Muscle of leg (tissue), 11 donors: Measurements from ENCODE around the gene RAP1GAP. TPM values are rescaled to one million over a fixed set of nuclear protein-coding genes. Genes with fewer than 3 reads are reported as not detected.

Experiments
- DNase-seq: peaks from one replicate; pipeline ENCODE4 v3.0.0; 2013
- H3K27ac ChIP-seq: one replicate; pipeline ENCODE4 v1.5.1; 2013; ENCODE audit warnings: mild to moderate bottlenecking, low read length, control low read depth
- H3K27me3 ChIP-seq: one replicate; pipeline ENCODE4 v1.6.1; 2013; ENCODE audit warnings: low read length; ENCODE audit not compliant: control insufficient read depth, insufficient read depth
- H3K36me3 ChIP-seq: one replicate; pipeline ENCODE4 v1.6.1; 2013; ENCODE audit warnings: low read length; ENCODE audit not compliant: control insufficient read depth, insufficient read depth
- H3K4me1 ChIP-seq: one replicate; pipeline ENCODE4 v1.6.1; 2013; ENCODE audit warnings: low read length; ENCODE audit not compliant: control insufficient read depth, insufficient read depth
- H3K4me3 ChIP-seq: one replicate; pipeline ENCODE4 v1.5.1; 2013; ENCODE audit warnings: low read length, control low read depth
- H3K9me3 ChIP-seq: replicated peaks from 2 replicates; pipeline ENCODE4 v1.6.1; 2013; ENCODE audit warnings: low read depth, low read length; ENCODE audit not compliant: control insufficient read depth
- WGBS: methylation state at CpG from one replicate; pipeline ENCODE4 v1.1.5; 2013; ENCODE audit warnings: missing lambda C conversion rate; ENCODE audit not compliant: insufficient coverage; 5-methylcytosine and 5-hydroxymethylcytosine counted together
- polyA plus RNA-seq, 8 donors: library from polyadenylated mRNA; unstranded; fragments of 120-200 nt; gene quantifications; one replicate each; pipeline versions ENCODE4 v1.2.1 to v1.2.3, GENCODE V29; 2013; ENCODE audit warnings: inconsistent platforms in 1 of 8, low replicate concordance in 1 of 8; ENCODE audit not compliant: insufficient read length in 8 of 8, insufficient read depth in 1 of 8
- total RNA-seq: library from RNA; stranded (reverse); fragments of 120-200 nt; gene quantifications from one replicate; pipeline ENCODE4 v1.2.4, GENCODE V29; 2013

RAP1GAP gene
- total and polyA plus RNA-seq, 9 donors: 0.62 to 4.9 (median 1.8) TPM

DNA sequence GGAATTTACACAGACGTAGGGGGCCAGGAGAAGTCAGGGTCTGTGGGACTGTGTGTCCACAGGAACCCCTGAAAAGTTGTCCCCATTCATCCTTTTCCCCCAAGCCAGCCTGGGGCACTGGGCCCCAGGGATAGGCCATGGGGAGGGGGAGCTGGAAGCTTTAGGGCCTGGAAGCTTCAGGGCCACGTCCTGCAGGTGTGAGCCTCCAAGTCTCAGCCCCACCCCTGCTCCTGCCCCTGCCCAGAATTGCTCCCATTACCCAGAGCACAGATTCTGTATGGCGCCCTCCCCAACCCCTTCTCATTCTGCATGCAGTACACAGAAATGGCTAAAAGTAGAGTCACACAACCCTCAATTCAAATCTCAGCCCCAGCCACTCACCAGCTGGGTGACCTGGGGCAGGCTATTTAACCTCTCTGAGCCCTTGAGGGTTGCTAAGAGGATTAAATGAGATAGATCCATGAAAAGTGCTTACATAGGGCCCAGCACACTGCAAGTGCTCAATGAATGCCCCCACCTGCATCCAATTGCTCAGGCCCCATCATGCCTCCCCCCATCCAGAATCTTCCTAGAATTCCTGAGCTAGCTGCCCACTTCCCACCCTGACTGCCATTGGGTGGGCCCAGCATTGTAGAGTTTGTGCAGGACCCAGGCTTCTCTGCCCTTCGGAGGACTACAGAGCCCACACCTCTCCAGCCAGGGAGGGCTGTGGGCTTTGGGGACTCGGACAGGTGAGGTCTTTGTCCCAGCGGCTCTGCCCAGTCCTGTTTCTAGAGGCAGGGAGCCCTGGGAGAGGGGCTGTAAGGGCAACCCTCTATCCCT lies 6.5 kb downstream of the RAP1GAP start:
- no peak overlapping the region for H3K27ac ChIP-seq
- H3K27me3 ChIP-seq: peaks cover 53% of the 10 kb centered on the region
- H3K4me1 ChIP-seq: peaks cover 2% of the 10 kb centered on the region
- no CpG with 5 or more reads among the region's 6 CpGs for WGBS
- H3K36me3 ChIP-seq: no peaks in the 10 kb centered on the region
- H3K4me3 ChIP-seq: no peak overlapping the region
- no peak for DNase-seq
- no peaks in the 10 kb centered on the region for H3K9me3 ChIP-seq

DNA sequence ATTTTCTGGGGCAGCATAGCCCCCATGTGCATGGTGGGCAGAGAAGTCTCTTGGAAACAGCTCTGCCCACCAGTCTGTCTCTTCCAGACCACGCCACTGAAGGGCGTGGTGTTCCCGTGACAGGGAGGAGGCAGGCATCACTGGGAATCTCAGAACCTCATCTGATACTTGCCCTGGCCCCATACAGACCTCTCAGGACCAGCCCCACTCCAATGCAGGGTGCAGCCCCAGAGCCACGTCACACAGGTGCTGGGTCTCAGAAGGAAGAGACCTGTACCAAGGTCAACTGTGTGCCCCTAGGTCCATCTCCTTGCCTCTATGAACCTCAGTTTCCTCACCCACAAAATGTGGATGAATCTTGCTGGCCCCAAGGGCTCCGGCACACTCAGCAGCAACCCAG lies 7.3 kb downstream of the RAP1GAP start:
- Histone ChIP-seq H3K27ac (no peak overlapping the region), H3K27me3 (peaks cover 48% of the 10 kb centered on the region)
- whole genome bisulfite sequencing: 67% methylated on average over 3 of the region's 5 CpGs

DNA sequence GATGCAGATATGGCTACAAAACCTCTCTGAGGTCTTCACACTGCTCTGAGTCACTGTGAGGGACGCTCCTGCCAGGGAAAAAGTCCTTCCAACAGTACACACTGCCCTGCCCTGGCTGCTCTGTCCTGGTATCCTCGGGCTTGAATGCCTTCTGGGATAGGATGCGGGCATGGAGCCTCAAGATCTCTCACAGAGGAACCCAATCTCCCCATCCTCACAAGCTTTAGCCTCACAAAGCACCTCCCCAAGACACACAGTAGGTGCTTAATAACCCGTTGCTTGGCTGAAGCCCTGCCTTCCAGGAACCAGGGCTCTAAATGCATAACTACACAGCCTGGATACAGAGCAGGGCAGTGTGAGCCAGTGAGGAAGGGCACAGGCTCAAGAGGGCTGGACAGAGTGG lies 9.2 kb downstream of the RAP1GAP start:
- 66% methylated on average over 3 of the region's 4 CpGs for WGBS
- no peak overlapping the region for H3K27ac ChIP-seq
- peaks cover 38% of the 10 kb centered on the region for H3K27me3 ChIP-seq
- H3K4me1 ChIP-seq: peaks cover 2% of the 10 kb centered on the region
- H3K9me3 ChIP-seq: no peaks in the 10 kb centered on the region
- no peaks in the 10 kb centered on the region for H3K36me3 ChIP-seq
- DNase-seq: no peak
- no peak overlapping the region for H3K4me3 ChIP-seq

More for the DNA sequence above, 7.3 kb downstream of the RAP1GAP start:
- no peak overlapping the region for H3K4me3 ChIP-seq
- H3K36me3 ChIP-seq: no peaks in the 10 kb centered on the region
- peaks cover 2% of the 10 kb centered on the region for H3K4me1 ChIP-seq
- no peak for DNase-seq
- H3K9me3 ChIP-seq: no peaks in the 10 kb centered on the region

DNA sequence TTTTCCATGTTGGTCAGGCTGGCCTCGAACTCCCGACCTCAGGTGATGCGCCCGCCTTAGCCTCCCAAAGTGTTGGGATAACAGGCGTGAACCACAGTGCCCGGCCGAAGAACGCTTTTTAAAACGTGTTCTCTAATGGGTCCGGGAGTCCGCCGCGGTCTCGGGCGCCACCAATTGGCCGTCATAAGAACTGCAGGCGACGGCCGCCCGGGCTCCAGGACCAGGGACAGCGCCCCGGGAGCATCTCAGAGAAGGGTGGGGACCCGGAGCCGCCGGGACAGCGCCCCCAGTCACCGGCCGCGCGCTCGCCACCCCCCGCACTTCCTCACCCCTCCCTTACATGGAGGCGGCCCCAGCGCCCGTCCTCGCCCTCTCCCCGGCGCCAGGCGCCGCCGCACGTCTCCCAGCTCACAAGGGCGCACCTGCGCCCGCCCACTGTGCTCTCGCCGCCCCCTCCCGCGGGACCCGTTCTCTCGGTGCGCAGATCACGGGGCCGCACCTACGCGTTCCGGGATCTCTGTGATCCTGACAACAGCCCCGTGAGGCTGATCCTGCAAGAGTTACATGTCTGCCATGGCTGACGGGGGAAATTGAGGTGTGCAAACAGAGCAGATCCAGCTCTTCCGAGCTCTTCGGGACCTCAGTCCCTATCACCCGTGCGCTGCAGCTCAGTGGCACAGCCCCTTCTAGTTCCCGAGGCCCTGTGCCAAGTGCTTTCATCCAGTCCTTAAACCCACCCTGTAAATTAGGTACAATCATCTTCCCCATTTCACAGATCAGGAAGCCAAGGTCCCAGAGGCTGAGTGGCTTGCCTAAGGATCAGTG lies 9.8 kb downstream of the RAP1GAP start:
- Histone ChIP-seq H3K27me3 (peaks cover 38% of the 10 kb centered on the region), H3K9me3 (no peaks in the 10 kb centered on the region), H3K4me1 (peaks cover 2% of the 10 kb centered on the region), H3K36me3 (no peaks in the 10 kb centered on the region), H3K4me3 (no peak overlapping the region), H3K27ac (no peak overlapping the region)
- WGBS: 1% methylated on average over 59 of the region's 64 CpGs
- peak; percentile 70 for DNase-seq

DNA sequence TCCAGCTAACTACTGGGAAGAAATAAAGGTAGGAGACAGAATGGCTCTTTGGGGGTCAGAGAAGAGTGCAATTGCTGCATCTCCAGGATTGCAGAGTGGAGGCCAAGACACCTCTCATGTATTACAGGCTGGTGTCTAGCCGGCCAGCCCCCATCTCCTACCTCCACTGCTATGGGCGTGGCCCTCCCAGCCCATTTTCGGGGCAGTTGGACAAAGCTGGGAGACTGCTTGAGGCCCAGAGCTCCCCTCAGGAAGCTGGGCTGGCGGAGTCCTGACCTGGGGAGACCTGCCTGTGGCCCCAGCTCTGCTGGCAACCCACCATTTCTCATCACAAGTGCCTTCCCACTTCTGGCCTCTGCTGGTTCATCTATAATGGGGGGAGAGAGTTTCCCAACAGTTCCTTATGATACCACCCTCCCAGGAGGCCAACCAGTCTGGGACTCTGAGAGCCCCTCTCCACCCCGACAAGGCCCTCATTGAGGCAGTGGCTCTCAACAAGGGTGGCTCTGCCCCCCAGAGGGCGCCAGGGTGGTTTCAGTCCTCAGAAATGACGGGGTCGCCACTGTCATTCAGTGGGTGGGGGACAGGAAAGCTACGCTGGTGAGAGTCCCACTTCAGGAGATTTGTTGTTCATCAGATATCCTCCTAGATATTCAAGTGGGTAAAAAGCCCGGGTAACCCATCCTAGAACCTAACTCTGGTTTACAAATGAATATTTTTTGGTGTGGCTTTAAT lies 11.5 kb downstream of the RAP1GAP start:
- no peak for DNase-seq
- no peaks in the 10 kb centered on the region for H3K36me3 ChIP-seq
- H3K9me3 ChIP-seq: no peaks in the 10 kb centered on the region
- peaks cover 36% of the 10 kb centered on the region for H3K27me3 ChIP-seq
- H3K27ac ChIP-seq: no peak overlapping the region
- no peak overlapping the region for H3K4me3 ChIP-seq
- WGBS: 24% methylated on average over 3 of the region's 10 CpGs
- H3K4me1 ChIP-seq: peaks cover 8% of the 10 kb centered on the region

DNA sequence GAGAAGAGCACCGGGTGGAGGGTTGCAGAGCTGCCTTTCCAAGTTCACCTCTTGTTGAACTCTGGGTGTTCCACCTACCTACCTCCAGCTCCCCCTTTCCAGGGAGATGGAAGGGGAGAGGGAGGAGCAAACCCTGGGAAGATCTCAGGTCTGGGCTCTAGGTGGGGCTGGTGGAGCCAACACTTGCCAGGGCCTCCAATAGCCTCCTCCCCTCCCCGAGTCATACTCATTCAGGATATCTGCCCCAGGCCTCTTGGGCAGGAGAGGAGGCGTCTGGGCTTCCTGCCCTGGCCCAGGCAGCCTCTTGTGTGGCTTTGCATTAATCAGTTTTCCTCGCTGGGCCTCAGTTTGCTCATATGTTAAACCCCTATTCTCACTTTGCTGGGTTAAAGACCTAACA lies 13.4 kb downstream of the RAP1GAP start:
- no peaks in the 10 kb centered on the region for H3K9me3 ChIP-seq
- H3K4me1 ChIP-seq: peaks cover 20% of the 10 kb centered on the region
- no peak overlapping the region for H3K27ac ChIP-seq
- H3K36me3 ChIP-seq: no peaks in the 10 kb centered on the region
- DNase-seq: no peak
- 22% methylated on average over 3 of the region's 4 CpGs for WGBS
- H3K4me3 ChIP-seq: no peak overlapping the region
- H3K27me3 ChIP-seq: peaks cover 36% of the 10 kb centered on the region

DNA sequence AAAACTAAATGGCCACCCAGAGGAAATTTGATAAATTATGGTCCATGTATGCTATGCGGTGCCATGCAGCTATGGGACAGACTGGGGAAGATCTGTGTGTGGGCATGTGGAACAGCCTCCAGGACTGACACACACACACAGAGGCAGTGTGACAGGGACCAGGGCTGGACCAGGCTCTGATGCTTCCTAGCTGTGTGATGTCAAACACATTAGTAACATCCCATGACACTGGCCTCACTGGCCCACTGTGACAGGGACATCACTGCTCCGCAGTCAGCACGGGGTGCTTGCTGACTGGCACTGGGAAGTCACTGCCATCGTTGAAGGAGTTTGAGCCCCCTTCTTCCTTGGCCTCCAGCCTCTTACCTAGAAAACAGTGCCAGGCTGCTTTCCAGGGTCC lies 13.9 kb downstream of the RAP1GAP start:
- DNase-seq: no peak
- no peak overlapping the region for H3K4me3 ChIP-seq
- no peak overlapping the region for H3K27ac ChIP-seq
- H3K27me3 ChIP-seq: peaks cover 36% of the 10 kb centered on the region
- H3K36me3 ChIP-seq: no peaks in the 10 kb centered on the region
- no peaks in the 10 kb centered on the region for H3K9me3 ChIP-seq
- peaks cover 20% of the 10 kb centered on the region for H3K4me1 ChIP-seq
- 76% methylated on average over 3 of the region's 4 CpGs for WGBS

DNA sequence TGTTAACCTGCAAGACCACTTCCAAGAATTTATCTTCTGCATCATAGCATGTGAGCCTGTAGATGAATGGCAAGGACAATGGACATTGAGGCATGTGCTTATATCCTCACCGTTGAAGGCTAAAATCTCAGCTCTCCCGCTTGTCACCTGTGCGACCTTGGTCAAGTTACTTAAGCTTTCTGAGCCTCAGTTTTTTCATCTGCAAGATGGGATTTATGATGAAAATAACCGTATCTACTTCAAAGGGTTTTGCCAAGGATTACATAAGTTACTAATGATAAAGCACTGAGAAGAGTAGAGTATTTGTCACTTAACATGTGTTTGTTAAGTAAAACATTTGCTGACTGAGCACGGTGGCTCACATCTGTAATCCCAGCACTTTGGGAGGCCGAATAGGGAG lies 14.9 kb downstream of the RAP1GAP start:
- Histone ChIP-seq H3K27me3 (peaks cover 31% of the 10 kb centered on the region), H3K27ac (no peak overlapping the region), H3K4me1 (peaks cover 18% of the 10 kb centered on the region), H3K9me3 (no peaks in the 10 kb centered on the region), H3K4me3 (no peak overlapping the region), H3K36me3 (no peaks in the 10 kb centered on the region)
- DNase-seq: no peak
- WGBS: 100% methylated on average over 1 of the region's 6 CpGs

DNA sequence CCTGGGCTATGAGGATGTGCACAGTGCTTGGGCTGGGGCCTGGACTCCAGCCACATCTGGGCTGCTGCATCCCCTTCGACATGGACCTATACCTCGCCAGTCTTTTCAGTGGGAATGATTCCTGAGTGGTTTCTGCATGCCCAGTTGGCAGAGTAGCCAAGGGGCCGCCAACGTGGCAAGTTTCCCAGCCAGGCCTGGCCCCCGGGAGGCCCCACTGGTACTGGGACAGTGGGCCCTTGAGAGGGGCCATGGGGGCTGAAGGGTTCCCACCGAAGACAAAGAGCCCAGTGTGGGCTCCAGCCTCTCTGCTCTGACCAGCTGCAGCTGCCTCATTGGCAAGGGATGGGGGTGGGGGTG lies 15.4 kb downstream of the RAP1GAP start:
- no peak overlapping the region for H3K4me3 ChIP-seq
- WGBS: 72% methylated on average over 4 of the region's 6 CpGs
- peaks cover 18% of the 10 kb centered on the region for H3K4me1 ChIP-seq
- H3K27ac ChIP-seq: no peak overlapping the region
- no peaks in the 10 kb centered on the region for H3K36me3 ChIP-seq
- H3K27me3 ChIP-seq: peaks cover 31% of the 10 kb centered on the region
- DNase-seq: no peak
- no peaks in the 10 kb centered on the region for H3K9me3 ChIP-seq
